Stimulated activated CD8-positive, alpha-beta memory T cell treated with anti-CD3 and anti-CD28 coated beads, Interleukin-12 subunit alpha, Interleukin-12 subunit beta, amount 100 ng/mL, for 1 hour (primary cell): ENCODE results near the gene THBS1.

Experiments used
- DNase-seq: peaks from one replicate; pipeline ENCODE4 v3.0.0-alpha.2; 2020; ENCODE audit warnings: low read depth

The THBS1 gene

GRCh38 chr15:39608185-39609139 lies 27.6 kb downstream of the THBS1 start:
- no peak for DNase-seq

DNA sequence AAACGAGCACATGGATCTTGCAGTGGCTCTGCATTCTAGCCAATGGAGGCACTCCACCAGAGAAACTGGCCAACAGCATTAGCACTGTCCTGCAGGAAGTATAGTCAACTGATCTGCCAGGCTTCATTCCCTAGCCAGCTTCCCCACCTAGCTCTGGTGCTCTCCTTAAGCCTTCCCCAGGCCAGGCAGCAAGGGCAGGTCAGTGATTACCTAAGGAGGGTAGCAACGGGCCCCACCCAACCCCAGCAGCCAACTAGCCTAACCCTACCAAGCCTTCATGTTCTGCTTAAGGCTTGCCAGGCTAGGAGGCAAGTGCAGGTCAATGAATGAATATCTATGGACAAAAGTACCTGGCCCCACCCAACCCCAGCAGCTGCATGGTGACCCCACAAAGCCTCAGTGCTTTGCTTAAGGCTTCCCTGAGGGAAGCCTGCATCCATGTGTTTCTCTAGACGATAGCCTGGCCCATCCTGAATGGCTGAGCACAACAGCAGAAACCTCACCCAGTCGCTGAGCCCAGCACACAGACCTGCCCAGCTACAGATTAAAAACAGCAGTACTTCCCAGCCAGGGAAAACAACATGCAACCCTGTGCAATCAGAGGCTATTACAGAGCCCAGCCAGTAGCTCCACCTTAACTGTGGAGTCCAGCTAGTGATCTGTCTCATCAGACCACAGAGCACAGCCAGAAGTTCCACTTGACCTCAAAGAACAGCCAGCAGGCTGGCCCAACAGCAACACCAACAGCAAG lies 28.5 kb downstream of the THBS1 start:
- no peak for DNase-seq

- DNase-seq, result no peak
Measured at GRCh38 chr15:39610665-39611064, 29.8 kb downstream of the THBS1 start.

GRCh38 chr15:39613271-39613670 lies 32.4 kb downstream of the THBS1 start:
- no peak for DNase-seq

DNA sequence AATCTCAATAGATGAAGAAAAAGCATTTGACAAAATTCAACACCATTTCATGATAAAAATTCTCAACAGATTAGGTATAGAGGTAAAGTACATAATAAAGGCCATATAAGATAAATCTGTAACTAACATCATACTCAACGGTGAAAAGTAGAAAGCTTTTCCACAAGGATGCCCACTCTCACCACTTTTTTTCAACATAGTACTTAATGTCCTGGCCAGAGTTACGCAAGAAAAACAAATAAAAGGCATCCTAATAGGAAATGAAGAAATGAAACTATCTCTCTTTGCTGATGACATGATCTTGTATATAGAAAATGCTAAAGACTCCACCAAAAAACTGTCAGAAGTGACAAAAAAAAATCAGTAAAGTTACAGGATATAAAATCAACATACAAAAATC lies 33.0 kb downstream of the THBS1 start:
- no peak for DNase-seq

DNA sequence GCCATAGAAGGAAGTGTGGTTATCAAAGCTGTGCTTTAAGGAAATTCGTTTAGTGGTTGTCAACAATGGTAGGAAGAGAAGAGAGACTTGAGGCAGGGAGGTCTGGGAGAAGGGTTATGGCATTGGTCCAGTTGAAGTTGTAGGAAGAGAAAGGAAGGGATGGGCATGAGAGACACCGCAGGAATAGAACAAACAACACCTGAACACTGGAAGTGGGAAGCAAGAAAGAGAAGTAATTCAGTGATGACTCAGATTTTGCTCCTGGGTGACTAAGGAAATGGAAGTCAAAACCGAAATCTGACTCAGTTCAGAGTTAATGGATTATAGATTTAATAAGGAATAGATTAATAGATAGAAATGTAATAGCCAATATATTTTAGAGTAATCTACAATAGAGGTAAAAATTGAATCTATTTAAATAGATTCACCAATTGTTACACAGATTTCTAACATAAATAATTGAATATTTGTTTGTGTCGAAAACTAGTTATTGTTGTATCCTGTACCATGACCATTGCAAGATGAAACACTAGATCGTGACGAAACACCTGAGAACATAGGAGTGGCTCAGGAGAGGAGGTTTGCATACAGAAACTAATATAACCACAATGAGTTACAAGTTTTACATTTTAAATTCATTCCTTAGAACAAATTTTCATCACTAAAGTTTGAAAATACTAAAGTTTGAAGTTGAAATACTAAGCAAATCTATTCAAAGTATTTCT lies 36.0 kb downstream of the THBS1 start:
- DNase-seq, result no peak

GRCh38 chr15:39618063-39618823 lies 37.4 kb downstream of the THBS1 start:
- no peak for DNase-seq

DNA sequence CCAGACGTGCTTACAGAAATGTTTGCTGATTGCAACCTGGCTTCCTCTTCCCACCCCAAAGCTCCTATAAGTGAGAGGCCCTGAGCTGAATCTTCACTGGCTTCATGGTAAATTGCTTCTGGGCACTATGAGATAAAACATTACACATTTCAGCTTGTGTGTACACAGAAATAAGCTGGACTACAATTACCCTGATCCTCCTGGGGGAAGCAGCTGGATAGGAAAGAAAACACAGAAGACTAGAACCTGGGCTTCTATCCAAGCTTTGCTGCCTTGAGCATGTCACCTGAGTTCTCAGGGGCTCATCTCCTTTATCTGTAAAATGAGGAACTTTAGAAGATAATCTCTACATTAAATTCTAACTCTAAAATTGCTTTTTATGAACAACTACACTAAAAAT lies 40.3 kb downstream of the THBS1 start:
- DNase-seq, result no peak

- no peak for DNase-seq
Measured at GRCh38 chr15:39621976-39622375, 41.1 kb downstream of the THBS1 start.

DNA sequence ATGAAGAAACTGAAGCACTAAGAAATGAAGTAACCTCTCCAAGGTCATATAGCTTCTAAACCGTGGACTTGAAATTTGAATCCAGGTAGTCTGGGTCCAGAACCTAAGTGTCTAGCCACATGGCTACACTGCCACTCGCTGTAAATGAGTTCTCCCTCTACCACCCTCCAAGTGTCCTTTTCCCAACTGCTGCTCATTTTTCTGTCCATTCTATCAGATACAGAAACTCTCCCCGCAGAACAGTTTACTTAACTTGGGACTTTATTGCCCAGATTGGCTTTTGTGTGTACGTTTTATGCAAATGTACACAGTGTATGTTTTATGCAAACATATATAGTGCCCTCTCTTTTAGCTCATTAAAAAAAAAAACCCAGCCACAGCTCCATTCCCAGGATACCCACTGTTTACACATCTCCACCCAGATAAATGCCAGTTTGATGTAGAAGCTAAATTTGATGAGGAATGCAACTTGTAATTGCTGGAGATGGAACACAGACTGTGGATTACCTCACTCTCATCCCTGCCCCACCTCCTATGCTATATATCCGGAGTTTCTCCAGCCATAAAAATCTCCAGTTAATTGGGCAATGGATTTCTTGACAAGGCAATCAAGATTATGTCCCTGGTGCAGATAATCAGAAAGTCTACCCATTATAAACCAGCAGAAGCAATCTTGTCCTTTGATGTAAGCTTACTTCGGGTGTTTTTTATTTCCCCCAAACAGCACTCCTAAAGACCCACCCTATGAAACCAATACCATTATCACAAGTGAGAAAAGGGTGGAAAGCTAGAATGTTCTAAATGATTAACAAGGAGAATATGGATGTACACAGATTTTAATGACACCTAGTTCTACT lies 42.0 kb downstream of the THBS1 start:
- no peak for DNase-seq

- no peak for DNase-seq
Measured at GRCh38 chr15:39623529-39623931, 42.7 kb downstream of the THBS1 start.

- peak; percentile 50 for DNase-seq
Measured at GRCh38 chr15:39624806-39625205, 43.9 kb downstream of the THBS1 start.

- DNase-seq, result no peak
Measured at GRCh38 chr15:39625451-39625850, 44.6 kb downstream of the THBS1 start.

DNA sequence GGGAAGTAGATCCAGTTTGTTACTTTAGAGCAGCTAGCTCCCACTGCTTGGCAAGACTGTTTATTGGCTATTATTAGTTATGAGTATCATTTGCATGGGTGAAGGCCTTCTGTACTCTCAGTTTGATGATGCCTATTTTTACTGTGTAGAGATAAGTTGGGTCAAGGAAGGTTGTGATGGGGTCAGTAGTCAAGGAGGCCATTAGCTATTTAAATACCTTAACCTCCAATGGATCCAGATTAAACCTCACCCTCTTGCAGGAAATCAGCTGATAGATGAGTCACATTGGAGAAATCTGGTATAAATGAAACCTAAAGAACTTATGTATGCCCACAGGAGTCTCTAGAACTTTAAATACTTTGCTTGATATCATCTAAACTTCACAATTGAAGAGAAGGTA lies 45.0 kb downstream of the THBS1 start:
- no peak for DNase-seq

DNA sequence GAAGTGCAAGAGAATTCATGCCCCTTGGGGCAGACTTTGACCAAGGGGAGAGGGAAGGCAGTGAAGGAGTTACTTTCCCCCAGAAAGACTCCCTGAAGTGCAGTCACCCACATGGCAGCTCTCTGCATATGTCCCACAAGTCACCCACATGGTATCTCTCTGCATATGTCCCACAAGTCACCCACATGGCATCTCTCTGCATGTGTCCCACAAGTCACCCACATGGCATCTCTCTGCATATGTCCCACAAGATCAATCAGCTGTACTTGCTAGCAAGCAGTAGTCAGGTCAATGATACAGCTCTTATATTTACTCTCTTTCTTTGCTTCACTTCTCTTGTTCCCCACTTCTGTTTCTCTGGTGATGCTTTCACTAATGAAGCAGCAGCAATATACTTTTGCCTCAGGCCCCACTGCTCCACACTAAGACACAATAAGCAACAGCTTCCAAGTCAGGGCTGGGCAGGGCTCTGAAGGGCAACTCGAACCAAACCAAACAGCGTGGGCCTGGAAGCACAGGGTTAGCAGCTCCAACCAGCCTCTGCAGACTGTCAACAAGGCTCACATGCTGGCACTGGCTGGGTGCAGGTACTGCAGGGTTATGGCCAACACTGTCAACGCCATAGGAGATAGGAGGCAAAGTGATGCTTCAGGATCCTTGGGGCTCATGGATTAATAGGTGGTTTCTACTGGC lies 46.7 kb downstream of the THBS1 start:
- DNase-seq, result no peak

DNA sequence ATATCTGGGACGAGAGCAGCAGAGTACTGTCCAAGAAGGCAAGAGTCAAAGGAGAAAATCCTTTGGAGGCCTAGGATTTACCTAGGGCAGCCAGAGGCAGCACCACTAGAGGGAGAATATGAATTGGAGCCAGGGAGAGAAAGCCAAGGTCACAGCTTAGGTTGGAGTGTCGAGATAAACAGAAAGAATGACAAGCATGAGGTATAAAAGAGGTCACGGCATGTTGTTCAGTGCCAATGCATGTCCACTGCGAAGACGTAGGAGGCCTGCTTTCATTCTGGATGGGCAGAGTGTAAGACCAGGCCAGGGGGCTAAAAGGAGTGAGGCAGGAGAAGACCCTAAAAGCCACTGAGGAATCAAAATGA lies 47.2 kb downstream of the THBS1 start:
- DNase-seq, result no peak

- DNase-seq, result no peak
Measured at GRCh38 chr15:39628546-39629257, 47.8 kb downstream of the THBS1 start.

DNA sequence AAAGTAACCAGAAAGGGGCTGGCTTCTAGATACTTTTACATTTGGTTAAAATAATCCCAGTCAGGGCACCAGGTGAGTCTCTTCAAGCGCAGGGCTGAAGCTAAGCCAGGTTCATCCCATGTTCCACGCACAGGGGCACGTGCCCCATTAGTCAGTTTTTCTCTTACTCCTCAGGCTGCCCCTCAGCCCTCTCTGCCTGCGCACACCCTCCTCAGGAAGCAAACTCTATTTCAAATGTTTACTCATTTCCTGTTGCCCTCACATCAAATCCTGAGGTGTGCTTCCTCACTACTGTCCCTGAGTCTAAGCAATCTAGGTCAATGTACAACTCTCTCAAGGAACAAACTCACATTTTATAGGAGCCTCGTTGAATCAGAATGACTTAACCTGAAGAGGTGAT lies 48.5 kb downstream of the THBS1 start:
- DNase-seq, result peak; percentile 61

DNA sequence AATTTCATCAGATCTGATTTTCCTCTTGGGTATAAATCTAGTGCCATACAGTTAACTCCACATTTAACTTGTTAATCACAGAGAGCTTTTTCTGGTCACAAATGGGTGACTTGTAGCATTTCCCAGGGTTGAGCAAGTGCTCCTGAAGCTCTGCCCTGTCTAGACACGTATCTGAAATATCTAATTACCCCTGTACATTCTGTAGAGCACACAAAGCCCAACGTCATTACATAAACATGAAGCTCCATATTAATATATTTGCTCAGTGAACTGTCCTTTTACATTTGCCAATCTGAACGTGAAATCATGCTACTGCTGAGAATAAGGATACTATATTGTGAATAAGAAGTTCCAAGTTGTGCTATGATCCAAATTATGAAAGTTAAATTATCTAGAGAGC lies 49.0 kb downstream of the THBS1 start:
- DNase-seq, result no peak

DNA sequence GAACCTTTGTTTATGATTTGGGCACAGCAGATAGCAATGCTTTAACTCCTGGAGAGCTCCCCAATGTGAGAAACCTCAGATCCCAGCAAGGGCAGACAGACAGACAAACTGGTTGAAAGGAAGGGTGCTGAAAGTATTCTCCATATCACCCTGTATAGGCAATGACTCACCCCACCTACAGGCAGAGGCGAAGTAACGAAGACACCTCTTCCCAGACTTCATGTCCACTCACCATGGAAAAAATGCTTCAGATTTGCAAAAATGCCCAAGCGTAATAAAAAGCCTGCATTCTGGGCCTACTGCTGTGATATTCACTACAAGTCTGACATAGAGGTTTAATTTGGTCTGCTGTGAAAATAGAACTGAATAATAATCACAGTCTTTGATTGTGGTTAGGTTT lies 50.5 kb downstream of the THBS1 start:
- DNase-seq, result no peak
